ENCODE data around the gene HES3. TPM values are rescaled to one million over a fixed set of nuclear protein-coding genes. Genes with fewer than 3 reads are reported as not detected.

The HES3 gene
- total and polyA plus RNA-seq, 2 of the 4 experiments (the other 2 are of a cell fraction): not detected

GRCh38 chr1:6267686-6268322 lies 23.8 kb downstream of the HES3 start:
- Histone ChIP-seq H3K56ac (ENCODE audit: extremely low read depth, insufficient read depth, low read length) (no peak overlapping the region), H4K20me1 (ENCODE audit: insufficient read depth, low read length) (peaks cover 8% of the 10 kb centered on the region; the same call in 1 of the 2 replicates), H3K9ac (ENCODE audit: low read depth, low read length) (no peak overlapping the region), H3K9me3 (ENCODE audit: control insufficient read depth, insufficient read depth, low read length) (no peaks in the 10 kb centered on the region), H2BK15ac (ENCODE audit: low read depth, low read length) (no peak overlapping the region), H4K8ac (ENCODE audit: low read depth in 2 of 2, low read length in 2 of 2) (no peak overlapping the region), H3K23ac (ENCODE audit: low read depth, low read length) (no peak overlapping the region), H2BK5ac (ENCODE audit: low read depth, low read length, poor library complexity, severe bottlenecking) (no peak overlapping the region), H3K9me1 (ENCODE audit: insufficient read depth, low read length) (peaks cover 3% of the 10 kb centered on the region; the same call in 1 of the 2 replicates), H4K91ac (ENCODE audit: insufficient read depth, low read depth, low read length) (no peak overlapping the region), H2BK120ac (ENCODE audit: low read depth, low read length) (no peak overlapping the region), H2AFZ (replicated peaks; ENCODE audit: low read length, poor library complexity) (no peak overlapping the region), H3K79me1 (ENCODE audit: low read depth in 1 of 2, low read length in 2 of 2) (peaks cover 0 to 13% of the 10 kb centered on the region in 2 experiments; a peak in 1 of 4 replicates), H2AK9ac (replicated peaks; ENCODE audit: low read depth, low read length, poor library complexity) (no peak overlapping the region), H3K14ac (replicated peaks; ENCODE audit: low read depth, low read length) (no peak overlapping the region), H3K4me3 (ENCODE audit: insufficient read depth, low read depth, low read length) (no peak overlapping the region), H2BK20ac (ENCODE audit: low read depth, low read length) (no peak overlapping the region), H3K4me1 (ENCODE audit: control insufficient read depth, insufficient read depth, low read length) (peaks cover 11% of the 10 kb centered on the region), H3K27me3 (ENCODE audit: control insufficient read depth, insufficient read depth, low read length) (no peaks in the 10 kb centered on the region), H3K4ac (ENCODE audit: low read depth, low read length) (no peak overlapping the region), H3K4me2 (ENCODE audit: low read depth, low read length) (no peak overlapping the region), H3K27ac (ENCODE audit: insufficient read depth, low read length) (no peak overlapping the region), H3K18ac (ENCODE audit: low read depth, low read length) (no peak overlapping the region), H3K36me3 (ENCODE audit: control insufficient read depth, insufficient read depth, low read length) (no peaks in the 10 kb centered on the region), H2AK5ac (ENCODE audit: low read depth, low read length) (no peak overlapping the region), H4K5ac (ENCODE audit: low read depth, low read length) (no peak overlapping the region)
- CTCF ChIA-PET: interaction anchor here (0.9 kb wide), 1 partner anchor 76 kb away, joined by 3 read pairs; no protein-coding TSS in a partner anchor
- ATAC-seq (ENCODE audit: low read depth) (peak; percentile 34), DNase-seq (peak; percentile 52)
- BruUV-seq (replicated peaks): no TSS peak
- TF ChIP-seq RCOR1 (IDR thresholded peaks at IDR 0.05; ENCODE audit: insufficient replicate concordance, low read length) (no peak), BHLHE40 (IDR thresholded peaks at IDR 0.05; ENCODE audit: low read depth, low read length) (no peak), MXI1 (IDR thresholded peaks at IDR 0.05; ENCODE audit: borderline replicate concordance, low read depth, low read length) (no peak), MAFK (IDR thresholded peaks at IDR 0.05; ENCODE audit: low read depth, low read length) (no peak), CHD1 (IDR thresholded peaks at IDR 0.05; ENCODE audit: low read depth, low read length) (no peak)
- intact Hi-C loops (cut with micrococcal nuclease) (no loop called here), dilution Hi-C loops (cut with HindIII; ENCODE audit: low sequenced_read_pairs, unreplicated experiment) (no loop called here), in situ Hi-C loops (cut with MboI; ENCODE audit: low sequenced_read_pairs) (no loop called here)
- POLR2A ChIA-PET (ENCODE audit: unreplicated experiment): no interaction called here
- WGBS, 2 experiments (ENCODE audit: extremely low coverage in 2 of 2, insufficient read length in 1 of 2): 90% methylated on average over 2 of the region's 12 CpGs; no CpG with 5 or more reads in 1 of the 2 experiments

Data from IMR-90 (cell line).